GM13976 (cell line): ENCODE measurements around the gene CEP112.

Experiments
- DNase-seq: peaks from one replicate; pipeline ENCODE4 v3.0.0; 2012; ENCODE audit warnings: low spot score
- CTCF ChIP-seq: IDR thresholded peaks from 2 replicates; pipeline ENCODE4 v1.5.1; 2012; ENCODE audit warnings: borderline replicate concordance, mild to moderate bottlenecking; ENCODE audit not compliant: insufficient read depth; ENCODE audit errors: extremely low read depth, missing control alignments, control extremely low read depth
- in situ Hi-C: fragments of 300-500 bp; cut with MboI; formaldehyde crosslinking; loops from one replicate; pipeline ENCODE4 v1.12.0; 2022; ENCODE audit warnings: low sequenced_read_pairs, mixed read lengths, inconsistent platforms; ENCODE audit not compliant: unreplicated experiment

The CEP112 gene

GRCh38 chr17:65774787-65775186, 417.1 kb downstream of the CEP112 start:
- TF ChIP-seq CTCF, result no peak
- no peak for DNase-seq
- in situ Hi-C loops, result no loop called here

- DNase-seq, result no peak
- TF ChIP-seq CTCF, result no peak
- in situ Hi-C loops, result no loop called here
These were observed 418.9 kb downstream of the CEP112 start for GRCh38 chr17:65772989-65773388.

GRCh38 chr17:65771704-65772103, 420.2 kb downstream of the CEP112 start:
- in situ Hi-C loops, result no loop called here
- DNase-seq, result no peak
- TF ChIP-seq CTCF, result no peak

- TF ChIP-seq CTCF, result no peak
- in situ Hi-C loops, result no loop called here
- no peak for DNase-seq
These were observed 428.1 kb downstream of the CEP112 start for GRCh38 chr17:65763786-65764185.

- in situ Hi-C loops, result no loop called here
- no peak for TF ChIP-seq CTCF
- DNase-seq, result no peak
These were observed 429.0 kb downstream of the CEP112 start for GRCh38 chr17:65762973-65763372.

- DNase-seq, result no peak
- in situ Hi-C loops, result no loop called here
- TF ChIP-seq CTCF, result no peak
These were observed 432.4 kb downstream of the CEP112 start for GRCh38 chr17:65759532-65759931.

- no peak for TF ChIP-seq CTCF
- DNase-seq, result no peak
- in situ Hi-C loops, result no loop called here
These were observed 435.2 kb downstream of the CEP112 start for GRCh38 chr17:65756760-65757159.
